ENCODE measurements around the gene TEX29. TPM values are rescaled to one million over a fixed set of nuclear protein-coding genes. Genes with fewer than 3 reads are reported as not detected.

Gene TEX29
- total RNA-seq, 1 donor from 2014 or later = 2.9 TPM

GRCh38 chr13:111363121-111363520 lies 42.7 kb downstream of the TEX29 start:
- no peaks in the 10 kb centered on the region for H3K27me3 ChIP-seq
- H3K27ac ChIP-seq = no peak overlapping the region
- DNase-seq (ENCODE audit: extremely low spot score in 2 of 2) = peak; percentile 71 to 81
- no peak for TF ChIP-seq POLR2AphosphoS5 (IDR thresholded peaks at IDR 0.05; ENCODE audit: insufficient read depth in 1 of 2, low read depth in 1 of 2)
- no peak for TF ChIP-seq CTCF (IDR thresholded peaks at IDR 0.05)
- TF ChIP-seq POLR2A (IDR thresholded peaks at IDR 0.05) = no peak
- no peaks in the 10 kb centered on the region for H3K4me1 ChIP-seq
- intact Hi-C loops (cut with DNase I) = no loop called here
- H3K9me3 ChIP-seq = no peaks in the 10 kb centered on the region
- H3K4me3 ChIP-seq = no peak overlapping the region
- no peaks in the 10 kb centered on the region for H3K36me3 ChIP-seq

DNA sequence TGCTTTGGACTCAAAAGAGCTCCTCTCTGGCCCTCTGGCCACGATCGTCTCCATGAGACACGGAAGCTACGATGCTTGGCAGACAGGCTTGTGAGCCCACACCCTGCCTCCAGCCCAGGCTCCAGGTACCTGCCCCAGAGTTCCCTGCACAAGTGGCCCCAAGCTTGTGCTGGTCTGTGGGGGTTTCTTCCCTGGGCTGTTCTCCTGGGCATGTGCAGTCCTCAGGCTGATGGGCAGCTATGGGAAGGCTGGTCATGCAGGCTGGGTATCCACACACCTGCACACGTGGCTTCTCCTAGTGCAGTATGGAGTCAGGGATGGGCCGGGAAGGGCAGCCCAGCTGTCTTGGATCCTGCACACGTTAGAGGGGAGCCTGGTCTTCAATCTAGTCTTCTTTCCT lies 43.1 kb downstream of the TEX29 start:
- H3K4me1 ChIP-seq = no peaks in the 10 kb centered on the region
- H3K27ac ChIP-seq = no peak overlapping the region
- no peak overlapping the region for H3K4me3 ChIP-seq
- H3K27me3 ChIP-seq = no peaks in the 10 kb centered on the region
- intact Hi-C loops (cut with DNase I) = no loop called here
- no peaks in the 10 kb centered on the region for H3K9me3 ChIP-seq
- TF ChIP-seq POLR2A (IDR thresholded peaks at IDR 0.05) (no peak), CTCF (IDR thresholded peaks at IDR 0.05) (no peak), POLR2AphosphoS5 (IDR thresholded peaks at IDR 0.05; ENCODE audit: insufficient read depth in 1 of 2, low read depth in 1 of 2) (no peak)
- peak; percentile 49 to 58 for DNase-seq (ENCODE audit: extremely low spot score in 2 of 2)
- no peaks in the 10 kb centered on the region for H3K36me3 ChIP-seq

- peak; percentile 52 to 62 for DNase-seq (ENCODE audit: extremely low spot score in 2 of 2)
- intact Hi-C loops (cut with DNase I) = no loop called here
Observed at GRCh38 chr13:111365149-111366005, 44.9 kb downstream of the TEX29 start.

GRCh38 chr13:111367340-111367739 lies 46.9 kb downstream of the TEX29 start:
- Histone ChIP-seq H3K27ac (no peak overlapping the region), H3K36me3 (no peaks in the 10 kb centered on the region), H3K27me3 (no peaks in the 10 kb centered on the region), H3K9me3 (no peaks in the 10 kb centered on the region), H3K4me3 (no peak overlapping the region), H3K4me1 (no peaks in the 10 kb centered on the region)
- DNase-seq (ENCODE audit: extremely low spot score in 2 of 2) = peak; percentile 40 to 46
- intact Hi-C loops (cut with DNase I) = no loop called here
- TF ChIP-seq POLR2AphosphoS5 (IDR thresholded peaks at IDR 0.05; ENCODE audit: insufficient read depth in 1 of 2, low read depth in 1 of 2) (no peak), POLR2A (IDR thresholded peaks at IDR 0.05) (no peak), CTCF (IDR thresholded peaks at IDR 0.05) (no peak)

More at GRCh38 chr13:111365149-111366005, 44.9 kb downstream of the TEX29 start:
- Histone ChIP-seq H3K4me3 (no peak overlapping the region), H3K36me3 (no peaks in the 10 kb centered on the region), H3K27ac (no peak overlapping the region), H3K27me3 (no peaks in the 10 kb centered on the region), H3K4me1 (no peaks in the 10 kb centered on the region), H3K9me3 (no peaks in the 10 kb centered on the region)
- TF ChIP-seq POLR2A (IDR thresholded peaks at IDR 0.05) = no peak
- no peak for TF ChIP-seq POLR2AphosphoS5 (IDR thresholded peaks at IDR 0.05; ENCODE audit: insufficient read depth in 1 of 2, low read depth in 1 of 2)
- TF ChIP-seq CTCF (IDR thresholded peaks at IDR 0.05) = no peak

DNA sequence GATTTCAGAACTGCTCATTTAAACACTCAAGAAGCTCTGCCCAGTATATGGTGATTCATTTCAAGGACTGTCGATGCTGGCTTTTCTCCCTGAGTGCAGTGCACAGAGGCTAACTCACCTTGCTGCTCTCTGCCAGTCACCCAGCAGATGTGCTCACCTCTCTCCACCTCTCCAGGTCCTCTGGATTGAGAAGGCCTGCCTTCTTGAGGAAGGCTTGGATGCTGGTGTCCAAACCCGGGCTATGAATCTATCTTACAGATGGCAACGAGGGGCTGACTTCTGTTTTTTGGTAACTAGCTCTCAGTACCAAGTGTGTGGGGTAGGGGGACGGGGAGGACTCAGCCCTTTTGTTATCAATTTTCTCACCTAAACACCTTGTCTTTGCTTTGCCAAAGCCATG lies 47.6 kb downstream of the TEX29 start:
- intact Hi-C loops (cut with DNase I) = no loop called here
- peak; percentile 61 to 65 for DNase-seq (ENCODE audit: extremely low spot score in 2 of 2)
- no peaks in the 10 kb centered on the region for H3K27me3 ChIP-seq
- H3K36me3 ChIP-seq = no peaks in the 10 kb centered on the region
- H3K27ac ChIP-seq = no peak overlapping the region
- H3K4me1 ChIP-seq = no peaks in the 10 kb centered on the region
- TF ChIP-seq CTCF (IDR thresholded peaks at IDR 0.05) = no peak
- H3K4me3 ChIP-seq = no peak overlapping the region
- H3K9me3 ChIP-seq = no peaks in the 10 kb centered on the region
